ENCODE measurements around the gene TXNDC5.
"Not testable (repeated sequence)": the region's sequence is repeated elsewhere in the genome, so short reads cannot be mapped to it uniquely, and the experiment has no call there.

Gene TXNDC5

DNA sequence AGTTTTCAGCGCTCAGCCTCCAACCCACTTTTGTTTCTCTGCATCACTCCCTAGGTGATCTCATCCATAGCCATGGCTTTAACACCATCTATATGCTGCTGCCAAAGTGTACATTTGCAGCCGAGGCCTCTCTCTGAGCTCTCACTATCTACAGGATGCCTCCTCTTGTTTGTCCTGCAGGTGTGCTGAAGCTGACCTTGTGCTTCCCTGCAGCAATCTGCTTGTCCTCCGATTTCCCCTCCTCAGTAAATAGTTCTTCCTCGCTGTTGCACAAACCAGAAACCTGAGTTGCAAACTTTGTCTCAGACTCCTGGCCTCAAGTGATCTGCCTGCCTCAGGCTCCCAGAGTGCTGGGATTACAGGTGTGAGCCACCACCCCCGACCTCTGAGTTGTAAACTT, 3.7 kb upstream of the TXNDC5 start:
- DNase-seq (ENCODE audit: low read depth), result no peak

DNA sequence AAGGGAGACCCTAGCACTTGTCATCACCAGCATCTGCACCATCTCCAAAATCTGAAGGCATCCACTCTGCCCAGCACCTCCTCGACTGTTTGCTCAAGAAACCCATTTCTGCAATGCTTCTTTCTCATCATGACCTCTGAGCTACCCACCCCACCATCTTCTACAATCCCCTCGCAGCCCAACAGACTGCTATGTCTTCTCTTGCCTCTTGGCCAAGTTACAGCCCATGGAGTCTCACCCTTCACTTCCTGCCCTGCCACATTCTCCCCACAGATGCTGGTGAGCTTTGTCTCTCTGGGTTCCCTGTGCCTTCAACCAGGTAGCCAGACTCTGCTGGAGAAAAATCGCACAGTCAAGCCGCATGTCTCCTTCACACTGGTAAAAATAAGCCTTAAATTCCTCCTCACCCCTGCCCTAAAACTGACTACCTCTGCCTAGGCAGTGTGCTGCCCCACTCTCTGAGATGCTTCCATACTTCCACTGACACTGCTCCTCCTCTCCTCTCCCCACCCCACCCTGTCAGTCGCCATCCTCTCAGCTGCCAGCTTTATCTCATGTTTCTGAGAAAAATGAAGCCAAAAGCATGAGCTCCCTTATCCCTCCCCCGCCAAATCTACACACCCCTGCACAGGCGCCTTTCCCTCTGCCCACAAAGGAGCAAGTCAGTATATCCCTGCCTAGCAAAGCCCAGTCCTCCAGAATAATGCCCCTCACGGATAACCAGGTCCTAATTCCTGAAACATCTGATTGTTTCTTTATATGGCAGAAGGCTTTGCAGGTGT, 2.3 kb upstream of the TXNDC5 start:
- no peak for DNase-seq (ENCODE audit: low read depth)

DNA sequence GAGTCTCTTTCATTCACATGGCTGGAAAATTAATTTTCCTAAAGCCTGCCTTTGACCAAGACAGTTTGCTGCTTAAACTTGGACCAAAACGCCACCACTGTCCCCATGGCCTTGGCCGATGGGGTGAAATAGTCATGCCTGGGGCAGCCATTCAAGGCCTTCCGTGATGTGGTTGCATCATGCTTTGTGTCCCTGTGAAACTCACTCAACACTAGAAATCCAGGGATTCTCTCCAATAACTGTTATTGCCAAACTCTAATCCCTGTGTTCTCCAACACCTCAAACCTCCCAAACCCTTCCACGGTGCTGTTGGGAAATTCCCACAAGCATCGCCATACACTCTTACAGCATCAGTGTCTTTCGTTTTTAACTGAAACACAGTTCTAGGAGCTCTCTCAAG, 1.4 kb upstream of the TXNDC5 start:
- no peak for DNase-seq (ENCODE audit: low read depth)

DNA sequence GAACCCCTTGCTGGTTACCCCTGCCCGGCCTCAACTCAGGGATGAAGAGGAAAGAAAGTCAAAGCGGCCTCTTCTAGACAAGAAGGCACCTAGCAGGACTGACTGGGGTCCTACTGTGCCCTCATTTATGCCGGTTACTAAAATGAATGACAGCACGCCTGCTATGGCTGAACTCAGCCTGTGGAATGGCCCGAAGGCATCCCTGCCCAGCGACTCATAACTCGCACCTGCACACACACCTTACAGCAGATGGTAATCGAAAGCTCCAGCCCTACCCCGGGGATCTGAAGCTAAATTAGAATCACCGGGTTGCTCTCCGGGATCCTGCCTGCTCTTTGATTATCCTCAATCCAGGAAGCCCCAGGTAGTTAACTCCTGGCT, 747 bp upstream of the TXNDC5 start:
- no peak for DNase-seq (ENCODE audit: low read depth)

DNA sequence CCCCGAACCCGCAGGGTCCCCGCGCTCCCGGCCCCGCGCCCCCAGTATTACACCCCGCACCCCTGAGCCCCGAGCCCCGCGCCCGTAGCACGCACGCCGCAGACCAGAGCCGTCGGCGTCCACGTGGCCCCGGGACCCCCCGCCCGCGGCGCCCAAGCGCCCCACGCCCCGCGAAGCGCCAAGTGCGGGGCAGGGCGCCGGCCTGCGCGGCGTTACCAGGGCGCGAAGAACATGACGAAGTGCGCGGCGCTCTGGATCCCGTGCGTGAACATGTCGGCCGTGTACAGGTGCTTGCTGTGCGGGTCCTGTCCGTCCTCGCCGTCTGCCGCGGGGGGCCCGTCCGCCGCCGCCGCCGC, 312 bp downstream of the TXNDC5 start:
- DNase-seq (ENCODE audit: low read depth), result no peak

DNA sequence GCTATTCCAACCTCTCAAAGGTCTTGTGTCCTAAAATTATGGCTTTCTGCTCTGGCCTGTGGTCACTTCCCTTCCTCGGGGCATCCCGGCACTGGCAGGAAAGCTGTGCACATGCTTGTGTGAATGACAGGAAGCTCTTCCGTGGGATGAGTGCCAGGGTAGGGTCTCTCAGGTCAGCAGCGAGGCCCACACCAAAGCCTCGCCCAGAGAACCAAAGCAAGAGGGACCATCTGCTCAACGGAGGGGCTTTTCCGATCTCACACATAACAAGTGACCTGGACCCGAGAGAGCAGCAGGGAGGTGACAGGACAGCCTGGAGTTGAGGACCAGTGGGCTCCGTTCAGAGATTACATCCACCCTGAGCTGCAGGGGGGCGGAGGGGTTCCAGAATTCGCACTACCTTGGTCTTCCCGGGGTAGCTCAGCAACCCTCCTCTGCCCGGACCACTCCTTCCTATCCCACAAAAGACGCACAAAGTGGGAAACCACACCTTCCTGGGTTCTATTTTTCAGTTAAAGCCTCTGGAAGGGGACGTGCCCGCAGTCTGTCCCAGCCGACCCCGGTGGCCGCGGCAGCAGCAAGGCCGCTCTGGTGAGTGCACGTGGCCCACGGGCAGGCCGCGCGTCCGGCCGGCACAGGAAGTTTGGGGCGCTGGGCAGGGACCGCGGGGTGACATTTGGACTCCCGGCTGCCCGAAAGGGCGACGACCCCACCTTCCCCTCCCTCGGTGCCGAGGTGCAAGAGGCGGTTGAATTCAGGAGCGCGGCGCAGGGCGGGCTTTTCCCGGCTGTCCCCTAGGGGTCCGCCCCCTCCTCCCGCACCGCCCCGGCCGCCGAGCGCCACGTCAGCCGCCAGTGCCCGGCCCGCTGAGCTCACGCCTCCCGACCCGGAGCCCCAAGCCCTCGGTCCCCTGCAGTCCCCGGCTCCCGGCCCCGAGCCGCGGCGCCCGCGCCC, 988 bp downstream of the TXNDC5 start:
- no peak for DNase-seq (ENCODE audit: low read depth)

DNA sequence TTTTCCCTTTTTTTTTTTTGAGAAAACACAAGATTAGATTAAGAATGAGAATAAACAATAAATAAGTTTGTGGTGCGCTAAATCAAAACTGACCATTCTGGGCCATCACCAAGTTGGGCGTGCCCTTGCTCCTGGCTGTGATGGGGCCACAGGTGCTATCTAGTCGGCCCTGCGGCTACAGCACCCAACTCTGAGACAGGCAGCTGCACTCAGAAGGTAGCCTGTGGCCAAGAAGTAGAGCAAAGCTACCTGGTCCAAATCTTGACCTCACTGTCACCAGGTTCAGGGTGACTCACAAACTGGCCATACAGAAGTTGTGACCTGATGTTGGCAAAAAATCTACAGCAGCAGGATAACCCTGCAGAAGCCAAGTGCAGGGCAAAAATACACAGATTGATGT, 3.4 kb downstream of the TXNDC5 start:
- DNase-seq (ENCODE audit: low read depth), result no peak

DNA sequence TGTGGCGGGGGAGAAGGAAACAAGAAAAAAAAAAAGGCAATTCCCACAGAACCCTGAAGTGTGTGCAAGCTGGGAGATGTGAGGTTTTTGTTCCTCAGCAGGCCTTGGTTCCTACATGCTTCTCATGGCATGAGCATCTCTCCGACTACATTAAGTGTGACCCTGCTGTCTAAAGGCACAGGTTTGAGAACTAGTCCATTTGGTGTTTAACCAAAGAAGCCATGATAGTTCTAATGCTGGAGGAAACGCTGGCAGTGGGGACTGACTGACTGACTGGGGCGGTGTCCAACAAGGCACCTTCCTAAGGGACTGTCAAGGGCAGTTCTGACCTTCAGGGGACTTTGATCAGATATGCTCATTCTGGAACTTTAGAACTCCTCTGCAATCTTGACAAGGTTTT, 3.8 kb downstream of the TXNDC5 start:
- no peak for DNase-seq (ENCODE audit: low read depth)

DNA sequence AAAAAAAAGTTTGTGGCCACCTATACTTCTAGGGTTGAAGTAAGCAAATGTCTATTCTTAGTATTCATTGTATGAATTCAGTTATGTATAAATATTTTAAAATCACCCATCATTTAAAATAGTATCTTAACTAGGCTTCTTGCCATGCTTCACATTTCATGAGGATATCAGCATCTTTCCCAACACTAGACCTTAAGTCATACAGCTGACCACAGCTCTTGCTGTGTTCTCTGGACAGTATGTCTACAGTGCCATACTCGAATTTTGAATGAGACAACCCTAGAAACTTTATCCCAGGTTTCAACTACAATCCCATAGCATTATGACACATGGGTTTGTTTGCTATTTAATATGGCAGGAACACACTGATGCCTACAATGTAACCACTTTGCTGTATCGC, 5.2 kb downstream of the TXNDC5 start:
- no peak for DNase-seq (ENCODE audit: low read depth)

DNA sequence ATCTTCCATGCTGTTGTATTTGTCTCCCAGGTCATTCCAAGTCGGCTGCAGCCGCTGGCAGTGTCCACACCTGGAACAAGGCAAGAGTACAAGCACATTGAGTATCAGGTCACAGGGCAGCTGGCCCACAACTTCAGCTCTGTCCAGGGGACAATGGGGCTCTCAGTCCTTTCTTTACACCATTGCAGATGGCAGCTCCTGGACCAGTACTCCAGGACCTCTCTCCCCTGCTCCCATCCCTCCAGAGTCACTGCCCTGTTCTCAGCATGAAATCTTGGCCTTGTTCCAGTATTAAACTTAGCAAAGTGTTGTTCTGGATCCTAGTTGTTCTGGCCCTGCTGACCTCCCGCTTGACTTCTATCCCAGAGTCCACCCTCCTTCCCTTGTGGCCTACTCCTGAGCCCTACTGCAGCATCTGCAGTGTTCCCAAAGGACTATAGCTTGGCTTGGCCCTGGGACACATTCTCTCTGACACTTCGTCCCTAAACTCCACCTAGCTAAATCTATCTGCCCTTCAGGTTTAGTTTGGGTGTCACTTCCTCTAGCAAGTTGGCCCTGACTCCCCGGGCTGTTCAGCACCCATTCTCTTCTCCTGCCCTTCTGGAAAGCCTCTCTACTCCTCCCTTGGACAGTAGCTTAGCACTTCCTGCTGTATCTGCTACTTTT, 5.8 kb downstream of the TXNDC5 start:
- DNase-seq (ENCODE audit: low read depth), result no peak

DNA sequence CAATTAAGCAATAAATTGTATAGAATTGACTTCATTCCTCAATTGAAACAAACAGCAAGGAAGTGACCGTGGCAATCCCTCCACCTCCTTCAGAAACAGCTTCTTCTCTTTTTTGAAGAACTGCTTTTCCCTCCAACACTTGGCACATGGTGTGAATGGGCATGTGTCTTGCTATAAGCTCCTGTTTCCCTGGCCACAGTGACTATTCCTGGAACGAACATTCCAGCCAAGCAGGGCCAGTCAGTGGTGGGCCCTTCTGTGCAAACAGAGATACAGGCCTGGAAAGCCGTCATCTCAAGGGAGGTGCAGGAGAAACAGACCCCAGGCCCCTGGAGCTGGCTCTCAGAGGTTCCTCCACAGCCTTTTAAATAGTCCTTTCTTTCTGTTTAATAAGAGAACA, 6.9 kb downstream of the TXNDC5 start:
- DNase-seq (ENCODE audit: low read depth), result no peak

DNA sequence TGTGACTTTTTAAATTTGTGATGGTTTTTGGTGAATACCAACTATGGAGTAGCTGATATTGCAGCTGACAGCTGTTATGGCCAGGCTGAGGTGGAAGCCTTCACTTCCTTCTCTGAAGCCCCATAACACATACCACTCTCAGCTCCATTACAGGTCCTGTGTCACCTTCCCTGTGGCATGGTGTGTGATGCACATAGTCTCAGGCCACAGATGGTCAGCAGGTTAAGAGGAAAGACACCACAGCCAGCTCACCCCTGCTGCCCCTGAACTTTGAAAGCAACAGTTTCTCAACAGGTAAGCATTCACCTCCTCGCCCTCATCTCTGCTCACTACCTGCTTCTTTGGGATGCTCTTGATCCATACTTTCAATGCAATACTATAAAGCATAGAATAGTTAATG, 7.7 kb downstream of the TXNDC5 start:
- DNase-seq (ENCODE audit: low read depth), result no peak

DNA sequence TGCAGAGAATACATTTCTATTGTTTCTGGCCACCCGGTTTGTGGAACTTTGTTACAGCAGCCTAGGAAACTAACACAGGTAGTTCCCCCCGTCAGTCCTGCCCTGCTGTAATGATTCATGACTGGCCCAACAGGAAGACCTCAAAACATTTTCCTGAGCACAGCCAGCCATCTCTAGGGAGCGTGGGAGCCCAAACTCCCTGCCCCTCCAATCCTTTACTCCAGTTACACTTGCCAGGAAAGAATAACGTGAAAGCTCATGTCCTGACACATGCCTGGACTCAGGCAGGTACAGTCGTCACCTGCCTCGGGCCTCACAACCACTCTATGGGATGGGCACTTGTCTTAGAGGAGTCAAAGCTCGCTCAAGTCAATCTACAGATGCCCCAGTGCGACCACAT, 8.4 kb downstream of the TXNDC5 start:
- no peak for DNase-seq (ENCODE audit: low read depth)

DNA sequence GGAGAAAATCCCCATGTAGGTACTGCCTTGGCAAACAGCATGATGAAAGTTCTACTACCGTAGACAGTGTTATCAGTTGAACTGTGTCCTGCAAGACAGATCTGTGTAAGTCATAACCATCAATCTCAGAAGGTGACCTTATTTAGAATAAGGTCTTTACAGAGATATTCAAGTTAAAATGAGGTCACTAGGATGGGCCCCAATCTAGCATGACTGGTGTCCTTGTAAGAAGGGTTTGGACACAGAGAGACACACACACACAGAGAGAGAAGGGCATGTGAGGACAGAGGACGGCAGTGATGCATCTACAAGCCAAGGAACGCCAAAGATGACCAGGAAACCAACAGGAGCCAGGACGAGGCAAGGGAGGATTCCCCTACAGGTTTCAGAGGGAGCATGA, 8.8 kb downstream of the TXNDC5 start:
- no peak for DNase-seq (ENCODE audit: low read depth)

DNA sequence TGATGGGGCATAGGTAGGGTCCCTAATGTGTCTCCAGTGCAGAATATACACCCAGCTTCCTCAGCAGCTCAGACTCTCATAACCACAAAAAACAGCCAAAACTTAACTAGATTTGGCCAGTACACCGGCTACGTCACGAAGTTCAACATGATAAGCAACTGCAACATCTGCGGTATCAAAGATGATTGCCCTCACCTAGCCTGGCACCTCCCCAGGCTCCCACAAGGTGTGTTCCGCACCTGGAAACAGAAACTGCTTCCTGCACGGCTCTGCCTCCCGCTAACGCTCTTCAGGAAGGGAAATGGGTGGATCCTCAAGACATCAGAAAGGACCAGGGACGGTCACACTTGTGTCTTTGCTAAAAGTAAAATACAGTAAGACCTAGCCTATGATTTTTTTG, 9.5 kb downstream of the TXNDC5 start:
- no peak for DNase-seq (ENCODE audit: low read depth)

DNA sequence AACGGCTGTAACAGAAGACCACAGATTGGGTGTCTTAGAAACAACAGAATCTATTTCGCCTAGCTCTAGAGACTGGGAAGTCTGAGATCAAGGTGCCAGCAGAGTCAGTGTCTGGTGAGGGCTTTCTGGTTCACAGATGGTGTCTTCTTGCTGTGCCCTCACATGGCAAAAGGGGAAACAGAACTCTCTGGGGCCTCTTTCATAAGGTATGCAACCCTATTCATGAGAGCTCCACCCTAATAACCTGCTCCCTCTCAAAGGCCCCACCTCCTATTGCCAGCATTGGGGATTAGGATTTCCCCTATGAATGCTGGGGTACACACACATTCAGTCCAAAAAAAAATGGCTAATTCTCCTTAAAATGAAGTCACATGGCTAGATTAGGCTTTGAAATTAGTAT, 10.0 kb downstream of the TXNDC5 start:
- DNase-seq (ENCODE audit: low read depth), result no peak

DNA sequence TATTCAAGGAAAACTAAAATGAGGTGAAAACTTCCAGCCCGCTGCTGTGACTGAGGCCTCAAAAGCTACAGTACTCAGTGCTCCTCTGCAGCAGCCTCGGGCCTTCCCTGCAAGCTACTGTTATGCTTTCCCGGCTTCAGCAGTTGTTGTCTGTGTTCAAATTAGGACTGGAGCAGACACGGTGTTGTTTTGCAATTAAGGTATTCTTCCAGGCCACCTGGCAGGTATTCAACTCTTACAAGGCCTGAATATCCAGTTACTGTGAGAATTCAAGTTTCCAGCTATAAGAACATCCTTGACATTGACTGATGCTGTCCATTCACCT, 10.7 kb downstream of the TXNDC5 start:
- no peak for DNase-seq (ENCODE audit: low read depth)

DNA sequence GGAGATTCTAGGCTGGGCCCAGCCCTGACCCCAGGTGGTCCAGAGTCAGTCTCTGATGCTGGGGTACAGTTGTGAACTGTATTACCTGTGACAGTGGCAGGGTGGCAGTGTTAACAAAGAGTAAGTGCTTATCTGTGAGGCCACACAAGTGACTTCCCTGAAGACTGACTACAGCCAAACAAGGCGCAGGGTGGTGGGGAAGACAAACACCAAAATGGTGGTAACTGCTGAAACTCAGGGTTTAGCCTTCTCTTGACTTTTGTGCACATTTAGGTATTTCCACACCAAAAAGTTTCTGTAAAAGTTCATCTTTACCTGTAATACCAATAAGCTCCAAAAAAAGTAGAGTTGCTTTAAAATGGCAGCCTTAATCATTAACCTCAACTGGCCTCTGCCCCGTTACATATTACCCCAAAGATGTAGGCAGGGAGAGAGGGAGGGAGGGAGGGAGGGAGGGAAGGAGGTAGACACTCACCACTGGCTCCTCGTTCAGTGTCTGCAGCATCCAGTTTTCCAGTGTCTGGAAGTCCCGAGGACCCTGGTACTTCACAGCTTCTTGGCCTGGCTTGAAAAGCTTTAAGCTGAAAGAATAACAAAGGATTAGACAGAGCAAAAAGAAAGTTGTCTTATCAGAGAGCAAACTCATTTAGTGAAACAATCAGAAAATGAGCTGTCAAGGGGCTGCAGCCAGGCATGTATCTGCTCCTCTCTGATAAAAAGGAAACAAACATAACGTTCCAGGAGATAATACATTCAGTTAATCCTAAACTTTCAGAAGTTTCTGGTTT, 11.3 kb downstream of the TXNDC5 start:
- no peak for DNase-seq (ENCODE audit: low read depth)

DNA sequence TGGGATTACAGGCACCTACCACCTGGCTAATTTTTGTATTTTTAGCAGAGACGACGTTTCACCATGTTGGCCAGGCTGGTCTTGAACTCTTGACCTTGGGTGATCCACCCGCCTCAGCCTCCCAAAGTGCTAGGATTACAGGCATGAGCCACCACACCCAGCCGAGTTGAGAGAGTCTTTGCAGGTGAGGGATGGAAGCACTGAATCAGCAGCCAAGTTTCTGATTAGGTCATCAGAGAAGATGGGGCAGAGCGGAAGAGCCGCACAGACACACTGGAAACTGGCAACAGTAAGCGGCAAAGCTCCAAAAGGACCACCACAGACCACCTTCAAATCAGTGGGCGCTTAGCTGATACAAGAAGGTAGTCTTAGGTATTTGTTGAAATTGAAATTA, 12.4 kb downstream of the TXNDC5 start:
- not testable (repeated sequence) for DNase-seq (ENCODE audit: low read depth)

DNA sequence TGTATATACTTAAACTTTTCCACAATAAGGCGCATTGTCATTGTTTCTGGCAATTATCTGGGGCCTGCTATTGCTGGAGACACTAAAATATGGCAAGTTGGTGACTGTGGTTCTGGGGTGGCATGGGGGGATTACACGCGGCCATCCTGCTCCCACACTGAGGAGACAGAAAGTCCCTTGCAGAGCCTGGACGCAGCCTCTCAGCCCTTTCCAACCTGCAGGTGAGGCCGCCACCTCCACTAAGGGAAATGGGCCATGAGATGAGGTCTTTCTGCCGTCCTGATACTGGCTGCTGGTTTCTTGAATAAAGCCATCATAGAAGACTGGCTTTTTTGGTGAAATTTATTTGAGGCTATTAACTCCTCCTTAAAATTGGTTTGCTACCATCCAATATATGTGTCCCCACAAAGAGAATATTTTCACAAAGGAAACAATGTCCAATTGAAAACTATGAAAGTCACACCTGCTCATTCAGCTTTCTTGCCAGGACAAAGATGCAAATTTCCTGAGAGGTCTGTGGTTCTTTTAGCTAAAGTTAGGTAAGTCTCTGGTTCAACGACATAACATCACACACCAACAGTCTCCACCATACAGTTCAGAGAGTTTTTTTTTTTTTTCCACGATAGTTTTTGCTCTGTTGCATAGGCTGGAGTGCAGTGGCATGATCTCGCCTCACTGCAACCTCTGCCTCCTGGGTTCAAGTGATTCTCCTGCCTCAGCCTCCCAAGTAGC, 13.0 kb downstream of the TXNDC5 start:
- DNase-seq (ENCODE audit: low read depth), result no peak

DNA sequence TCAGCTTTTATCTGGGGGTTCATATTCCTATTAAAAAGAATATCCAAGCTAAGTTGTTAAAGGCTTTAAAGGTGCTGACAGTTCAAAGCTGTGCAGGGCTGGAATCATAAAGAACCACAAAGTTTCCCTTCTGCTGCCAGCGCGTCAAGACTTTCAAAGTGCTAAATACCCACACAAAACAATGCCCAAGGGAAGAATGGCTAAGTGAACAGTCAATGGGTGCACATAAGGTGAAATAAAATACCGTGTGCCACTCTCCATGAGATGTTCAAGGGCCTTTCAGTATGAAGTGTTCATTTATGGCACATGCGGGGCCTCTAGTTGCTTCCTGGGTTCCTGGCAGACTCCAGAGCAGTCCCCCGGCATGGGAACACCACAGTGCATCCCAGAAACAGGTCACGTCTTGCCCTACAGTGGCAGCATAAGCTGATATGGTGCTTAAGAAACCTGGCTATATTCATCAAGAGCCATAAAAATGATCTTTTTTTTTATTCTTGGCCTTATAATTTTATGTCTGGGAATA, 14.1 kb downstream of the TXNDC5 start:
- no peak for DNase-seq (ENCODE audit: low read depth)

DNA sequence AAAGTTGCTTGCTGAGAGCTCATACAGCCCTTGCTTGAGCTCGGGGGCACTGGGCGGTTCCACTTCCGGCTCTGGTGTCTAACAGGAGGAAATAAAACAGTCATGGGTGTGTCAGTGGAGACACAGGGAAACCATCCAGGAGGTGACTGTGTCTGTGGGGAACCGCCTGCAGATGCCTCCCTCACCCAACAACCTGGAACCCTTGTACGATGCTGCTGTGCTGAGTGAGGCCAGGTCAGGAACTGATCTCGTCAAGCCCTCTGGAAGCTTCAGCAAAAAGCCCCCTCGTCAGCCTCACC, 15.5 kb downstream of the TXNDC5 start:
- DNase-seq (ENCODE audit: low read depth), result no peak

All from CMK (cell line).